IPS DF 4.7 (cell line): ENCODE data around the gene CTNNA3.
A peak's percentile ranks its signal among the peaks of the same experiment; 100 is the strongest.

Experiments used
- DNase-seq: peaks from one replicate; pipeline ENCODE4 v3.0.0-alpha.2; 2013; ENCODE audit warnings: low spot score; ENCODE audit errors: extremely low read depth

The CTNNA3 gene

GRCh38 chr10:67127441-67127840, 568.6 kb downstream of the CTNNA3 start:
- no peak for DNase-seq

GRCh38 chr10:67119651-67120050, 576.3 kb downstream of the CTNNA3 start:
- no peak for DNase-seq

- DNase-seq: no peak
Measured at GRCh38 chr10:67115972-67116371, 580.0 kb downstream of the CTNNA3 start.

- DNase-seq: no peak
Measured at GRCh38 chr10:67114945-67115344, 581.0 kb downstream of the CTNNA3 start.

- DNase-seq: no peak
Measured at GRCh38 chr10:67112765-67113164, 583.2 kb downstream of the CTNNA3 start.

- DNase-seq: no peak
Measured at GRCh38 chr10:67110286-67110685, 585.7 kb downstream of the CTNNA3 start.

GRCh38 chr10:67107670-67108069, 588.3 kb downstream of the CTNNA3 start:
- no peak for DNase-seq

GRCh38 chr10:67100951-67101350, 595.0 kb downstream of the CTNNA3 start:
- DNase-seq: no peak

GRCh38 chr10:67098461-67098860, 597.5 kb downstream of the CTNNA3 start:
- DNase-seq: peak; percentile 5

- DNase-seq: no peak
Measured at GRCh38 chr10:67095531-67095930, 600.5 kb downstream of the CTNNA3 start.

- no peak for DNase-seq
Measured at GRCh38 chr10:67088036-67088435, 608.0 kb downstream of the CTNNA3 start.

- no peak for DNase-seq
Measured at GRCh38 chr10:67087135-67087425, 608.9 kb downstream of the CTNNA3 start.

GRCh38 chr10:67086327-67087134, 609.5 kb downstream of the CTNNA3 start:
- no peak for DNase-seq

GRCh38 chr10:67079126-67079525, 616.9 kb downstream of the CTNNA3 start:
- DNase-seq: no peak

- no peak for DNase-seq
Measured at GRCh38 chr10:67077376-67077775, 618.6 kb downstream of the CTNNA3 start.

- DNase-seq: no peak
Measured at GRCh38 chr10:67076144-67076543, 619.9 kb downstream of the CTNNA3 start.

- no peak for DNase-seq
Measured at GRCh38 chr10:67075491-67075971, 620.5 kb downstream of the CTNNA3 start.

GRCh38 chr10:67072654-67073053, 623.3 kb downstream of the CTNNA3 start:
- no peak for DNase-seq

- no peak for DNase-seq
Measured at GRCh38 chr10:67050415-67050814, 645.6 kb downstream of the CTNNA3 start.

GRCh38 chr10:67049988-67050387, 646.0 kb downstream of the CTNNA3 start:
- DNase-seq: no peak

- no peak for DNase-seq
Measured at GRCh38 chr10:67046507-67046906, 649.5 kb downstream of the CTNNA3 start.

GRCh38 chr10:67045404-67045803, 650.6 kb downstream of the CTNNA3 start:
- no peak for DNase-seq

GRCh38 chr10:67043041-67043440, 653.0 kb downstream of the CTNNA3 start:
- DNase-seq: no peak
